ENCODE results near the gene RXRA.

The RXRA gene

DNA sequence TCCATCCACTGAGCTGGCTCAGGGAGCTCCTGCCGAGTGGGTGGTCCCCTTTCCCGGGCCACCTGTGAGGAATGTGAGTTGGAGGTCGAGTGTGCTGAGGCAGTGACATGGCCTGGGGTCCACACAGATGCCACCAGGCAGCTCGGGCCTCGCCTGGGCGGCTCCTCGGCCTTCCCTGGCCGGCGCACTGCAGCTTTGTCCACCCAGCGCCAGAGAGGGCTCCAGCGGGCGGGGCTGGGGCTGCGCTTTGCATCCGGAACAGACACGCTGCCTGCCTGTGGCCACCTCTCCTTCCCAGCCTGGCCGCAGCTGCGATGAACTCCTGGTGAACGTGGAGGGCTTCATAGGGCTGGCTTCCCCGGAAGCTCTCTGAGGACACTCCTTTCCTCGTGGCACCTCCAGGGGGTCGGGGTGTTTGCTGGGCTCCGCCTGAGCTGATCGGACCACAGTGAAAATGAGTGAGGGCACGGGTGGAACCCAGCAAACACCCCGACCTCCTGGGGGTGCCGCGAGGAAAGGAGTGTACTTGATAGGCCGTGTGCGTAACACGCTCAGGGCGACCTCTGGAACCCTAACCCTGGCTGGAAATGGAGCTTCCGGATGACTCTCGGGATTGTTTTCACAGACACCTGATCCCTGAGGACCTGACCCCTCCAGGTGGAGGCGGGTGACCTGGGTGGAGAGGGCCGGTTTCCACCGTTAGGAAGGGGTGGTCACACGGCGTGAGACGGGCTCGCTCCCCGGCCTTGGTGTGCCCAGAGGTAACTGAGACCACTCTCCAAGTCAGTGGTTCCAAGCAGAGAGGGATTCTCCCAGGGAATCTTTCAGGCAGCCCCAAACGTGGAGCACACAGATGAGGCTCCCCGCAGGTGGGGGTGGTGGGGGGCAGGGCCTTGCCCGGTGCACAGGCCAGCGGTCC, 31.8 kb upstream of the RXRA start:
- no peak for TF ChIP-seq CTCF (IDR thresholded peaks at IDR 0.05; ENCODE audit: insufficient read depth, missing control alignments)
- no peak for FAIRE-seq
- DNase-seq (ENCODE audit: insufficient read length, low spot score): no peak

- DNase-seq (ENCODE audit: insufficient read length, low spot score) (no peak), FAIRE-seq (no peak)
- no peak for TF ChIP-seq CTCF (IDR thresholded peaks at IDR 0.05; ENCODE audit: insufficient read depth, missing control alignments)
Measured at GRCh38 chr9:134295101-134295745, 31.0 kb upstream of the RXRA start.

DNA sequence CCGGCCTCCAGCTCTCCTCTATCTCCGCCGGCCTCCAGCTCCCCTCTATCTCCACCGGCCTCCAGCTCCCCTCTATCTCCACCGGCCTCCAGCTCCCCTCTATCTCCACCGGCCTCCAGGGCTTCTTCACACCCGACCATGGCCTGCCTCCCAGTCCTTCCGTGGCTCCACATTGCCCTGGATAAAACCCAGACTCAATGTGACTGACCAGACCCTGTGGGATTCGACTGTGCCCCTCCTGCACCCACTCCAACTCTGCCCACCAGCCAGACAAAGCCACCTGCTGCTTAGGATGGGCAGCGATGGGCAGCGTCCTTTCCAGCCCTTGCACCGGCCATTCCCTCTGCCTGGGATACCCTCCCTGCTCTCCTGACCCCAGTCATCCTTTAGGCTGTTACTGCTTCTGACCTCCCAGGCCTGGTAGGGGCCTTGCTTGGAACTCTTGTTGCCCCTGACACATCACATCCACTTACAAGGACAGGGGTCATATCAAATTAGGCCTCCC, 30.5 kb upstream of the RXRA start:
- FAIRE-seq (no peak), DNase-seq (ENCODE audit: insufficient read length, low spot score) (no peak)
- TF ChIP-seq CTCF (IDR thresholded peaks at IDR 0.05; ENCODE audit: insufficient read depth, missing control alignments): no peak

DNA sequence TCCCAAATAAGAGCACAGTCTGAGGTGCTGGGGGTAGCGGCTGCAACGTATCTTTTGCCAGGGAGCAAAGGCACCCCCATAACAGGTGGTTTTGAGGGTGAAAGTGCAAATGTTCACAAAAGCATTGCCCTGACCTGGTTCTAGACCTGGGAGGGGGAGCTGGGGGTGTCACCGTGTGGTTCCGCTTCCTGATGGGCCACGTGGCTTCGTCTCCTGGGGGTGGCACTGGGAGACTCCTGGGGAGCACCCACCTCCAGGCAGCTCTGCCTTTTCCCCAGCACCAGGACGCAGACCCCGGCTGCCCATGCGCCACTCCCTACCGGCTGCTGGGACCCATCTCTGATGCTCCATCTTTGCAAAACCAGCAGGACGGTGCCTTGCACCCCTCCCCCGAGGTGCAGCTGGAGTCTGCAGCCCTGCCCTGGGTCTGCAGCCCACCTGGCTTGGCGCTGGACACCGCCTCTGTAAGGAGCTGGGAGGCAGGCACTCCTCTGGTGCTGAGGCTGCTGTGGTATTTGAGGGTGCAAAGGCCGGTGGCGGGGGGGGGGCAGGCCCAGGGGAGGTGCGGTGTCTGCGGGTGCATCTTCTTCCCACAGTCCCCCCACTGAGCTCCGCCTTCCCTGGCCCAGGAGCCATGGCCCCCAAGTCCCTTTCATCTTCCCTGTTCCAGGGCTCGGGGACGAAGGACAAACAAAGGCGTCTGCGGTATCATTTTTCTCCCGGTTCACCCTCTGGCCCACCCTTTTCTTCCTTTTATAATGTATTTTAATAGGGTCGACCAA, 29.8 kb upstream of the RXRA start:
- no peak for DNase-seq (ENCODE audit: insufficient read length, low spot score)
- FAIRE-seq: no peak
- no peak for TF ChIP-seq CTCF (IDR thresholded peaks at IDR 0.05; ENCODE audit: insufficient read depth, missing control alignments)

- FAIRE-seq: no peak
- DNase-seq (ENCODE audit: insufficient read length, low spot score): no peak
- TF ChIP-seq CTCF (IDR thresholded peaks at IDR 0.05; ENCODE audit: insufficient read depth, missing control alignments): no peak
Measured at GRCh38 chr9:134297083-134297410, 29.2 kb upstream of the RXRA start.

DNA sequence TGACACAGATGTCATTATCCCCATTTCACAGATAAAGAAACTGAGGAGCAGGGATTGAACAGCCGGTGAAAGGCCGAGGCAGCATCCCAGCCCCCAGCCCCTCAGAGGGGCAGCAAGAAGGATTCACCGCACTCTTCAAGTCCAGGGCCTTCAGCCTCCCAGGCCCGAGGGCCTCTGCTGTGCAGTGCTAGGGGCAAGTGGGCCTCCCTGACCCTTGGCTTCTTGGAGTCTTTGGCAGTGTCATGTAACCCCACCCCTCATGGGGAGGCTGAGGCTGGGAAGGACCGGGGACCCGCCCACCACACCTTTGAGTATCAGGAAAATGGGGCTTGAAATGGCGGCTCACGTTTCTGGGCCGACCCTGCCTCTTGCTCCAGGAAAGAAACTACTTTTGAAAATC, 28.7 kb upstream of the RXRA start:
- DNase-seq (ENCODE audit: insufficient read length, low spot score): no peak
- TF ChIP-seq CTCF (IDR thresholded peaks at IDR 0.05; ENCODE audit: insufficient read depth, missing control alignments): no peak
- no peak for FAIRE-seq
